Right lobe of liver (tissue), 6 donors: ENCODE results near the gene CASP1. TPM values are rescaled to one million over a fixed set of nuclear protein-coding genes. Genes with fewer than 3 reads are reported as not detected.

Source experiments
- ATAC-seq, 4 donors: fragments of 200-7000 bp; cut with Tn5 transposase; one replicate each; pipeline ENCODE4 v1.9.1; 2020; ENCODE audit warnings: mild to moderate bottlenecking in 4 of 4, moderate library complexity in 4 of 4
- DNase-seq, 3 donors: peaks; one replicate each; pipeline ENCODE4 v3.0.0-alpha.2; 2020
- H3K27ac ChIP-seq, 3 donors: fragments of 200-600 bp; one replicate each; pipeline ENCODE4 v1.8.0; 2022
- H3K27me3 ChIP-seq, 2 donors: fragments of 200-600 bp; one replicate each; pipeline ENCODE4 v1.8.0; 2022
- H3K36me3 ChIP-seq, 4 donors: fragments of 200-600 bp; sonication (generic) in 1 of 4; one replicate each; pipeline versions ENCODE4 v1.5.1 to v1.8.0; 2017 to 2022; ENCODE audit warnings: control low read depth in 1 of 4
- H3K4me1 ChIP-seq, 4 donors: fragments of 200-600 bp; sonication (generic) in 1 of 4; one replicate each; pipeline versions ENCODE4 v1.5.1 to v1.8.0; 2017 to 2022; ENCODE audit warnings: control low read depth in 1 of 4
- H3K4me3 ChIP-seq, 3 donors: fragments of 200-600 bp; one replicate each; pipeline ENCODE4 v1.8.0; 2022
- H3K9me3 ChIP-seq, 4 donors: fragments of 200-600 bp; sonication (generic) in 1 of 4; one replicate each; pipeline versions ENCODE4 v1.5.1 to v1.8.0; 2017 to 2022; ENCODE audit warnings: control low read depth in 1 of 4
- CTCF ChIP-seq, 4 donors: fragments of 200-600 bp in 3 of 4; fragments of 450-650 bp in 1 of 4; IDR thresholded peaks; one replicate each; pipeline versions ENCODE4 v1.5.1 to v1.8.0; 2016 to 2022; ENCODE audit warnings: antibody characterized with exemption in 4 of 4, mild to moderate bottlenecking in 2 of 4
- POLR2A ChIP-seq: fragments of 450-650 bp; IDR thresholded peaks from one replicate; pipeline ENCODE4 v1.6.1; 2017; ENCODE audit warnings: antibody characterized with exemption, mild to moderate bottlenecking
- WGBS: methylation state at CpG from one replicate; pipeline ENCODE4 v1.1.6; 2018; ENCODE audit warnings: low coverage, low lambda C conversion rate; ENCODE audit not compliant: insufficient coverage; ENCODE audit errors: missing lambda C conversion rate; 5-methylcytosine and 5-hydroxymethylcytosine counted together
- intact Hi-C, 2 donors: fragments of 100-400 bp; cut with DNase I; formaldehyde crosslinking; loops; one replicate each; pipeline versions ENCODE4 v1.11.2 to v1.14.1; 2022
- total RNA-seq, 6 experiments: library from RNA; depleted of rRNA in 2 of 6; stranded (reverse); fragments of >200 nt in 2 of 6; fragmentation: NEBNext Ultra II Directional in 3 of 6; extraction: Animal tissue kit (Norgen Biotek cat#: 25700) in 3 of 6; gene quantifications; one replicate each; pipeline versions ENCODE4 v1.1.0 to v1.2.4, GENCODE V29; 2016 to 2023
- donor health status: DM: no; HTN: yes; CAD: no.
- donor health status: DM: no; HTN: no; CAD: no.
- donor health status: DM: no; HTN: no; CAD: no.
- donor health status: DM: no; HTN: yes; CAD: no.
- donor health status: DM: no; HTN: yes; CAD: no.

Gene CASP1
- total RNA-seq, 6 experiments from 2014 or later, result 3.7 to 19.2 (median 6.5) TPM

GRCh38 chr11:105032495-105032894 is 2.4 kb downstream of the CASP1 start:
- DNase-seq (no peak), ATAC-seq (no peak)
- TF ChIP-seq POLR2A (no peak), CTCF (IDR thresholded peaks at IDR 0.05) (no peak)
- Histone ChIP-seq H3K4me1 (peaks cover 0 to 13% (median 2%) of the 10 kb centered on the region in 4 donors), H3K9me3 (no peaks in the 10 kb centered on the region), H3K27me3 (no peaks in the 10 kb centered on the region), H3K36me3 (peaks cover 0 to 20% (median 0%) of the 10 kb centered on the region in 4 donors), H3K27ac (no peak overlapping the region), H3K4me3 (no peak overlapping the region)
- intact Hi-C loops, result no loop called here
- 56% methylated on average over 2 of the region's 2 CpGs for WGBS

- Histone ChIP-seq H3K27me3 (no peaks in the 10 kb centered on the region), H3K27ac (no peak overlapping the region), H3K4me1 (no peaks in the 10 kb centered on the region), H3K36me3 (peaks cover 0 to 31% (median 0%) of the 10 kb centered on the region in 4 donors), H3K9me3 (no peaks in the 10 kb centered on the region), H3K4me3 (no peak overlapping the region)
- DNase-seq, result no peak
- no peak for ATAC-seq
- intact Hi-C loops, result no loop called here
- WGBS, result 52% methylated on average over 3 of the region's 3 CpGs
- TF ChIP-seq POLR2A (no peak), CTCF (IDR thresholded peaks at IDR 0.05) (no peak)
Measured at GRCh38 chr11:105027678-105028077, 7.3 kb downstream of the CASP1 start.

GRCh38 chr11:105024394-105024793 is 10.6 kb downstream of the CASP1 start:
- no peaks in the 10 kb centered on the region for H3K4me1 ChIP-seq
- 88% methylated on average over 1 of the region's 1 CpG for WGBS
- no peak for DNase-seq
- H3K27ac ChIP-seq, result no peak overlapping the region
- intact Hi-C loops, result no loop called here
- no peak for ATAC-seq
- no peak overlapping the region for H3K4me3 ChIP-seq
- no peaks in the 10 kb centered on the region for H3K9me3 ChIP-seq
- no peak for TF ChIP-seq CTCF (IDR thresholded peaks at IDR 0.05)
- no peak for TF ChIP-seq POLR2A
- H3K36me3 ChIP-seq, result peaks cover 0 to 19% (median 0%) of the 10 kb centered on the region in 4 donors
- no peaks in the 10 kb centered on the region for H3K27me3 ChIP-seq

- ATAC-seq (peak; percentile 42 to 71 (median 58)), DNase-seq (no peak)
- intact Hi-C loops, result no loop called here
- H3K27me3 ChIP-seq, result no peaks in the 10 kb centered on the region
- H3K4me1 ChIP-seq, result no peaks in the 10 kb centered on the region
- H3K4me3 ChIP-seq, result no peak within 1 kb of the TSS
- H3K36me3 ChIP-seq, result peaks cover 0 to 12% (median 0%) of the 10 kb centered on the region in 4 donors
- no peak for TF ChIP-seq POLR2A
- no peak for TF ChIP-seq CTCF (IDR thresholded peaks at IDR 0.05)
- no peaks in the 10 kb centered on the region for H3K9me3 ChIP-seq
- no peak within 1 kb of the TSS for H3K27ac ChIP-seq
Measured at GRCh38 chr11:105023003-105023402, 11.9 kb downstream of the CASP1 start, which contains the start of gene CASP5. Gene CASP5, minus strand, starts transcription at chr11:105023168. Its CDS starts 32 bp downstream, at chr11:105023136.

- Histone ChIP-seq H3K36me3 (peaks cover 0 to 12% (median 0%) of the 10 kb centered on the region in 4 donors), H3K9me3 (no peaks in the 10 kb centered on the region), H3K27me3 (no peaks in the 10 kb centered on the region), H3K4me1 (no peaks in the 10 kb centered on the region), H3K4me3 (no peak overlapping the region), H3K27ac (no peak overlapping the region)
- intact Hi-C loops, result no loop called here
- WGBS, result 24% methylated on average over 2 of the region's 2 CpGs
- TF ChIP-seq CTCF (IDR thresholded peaks at IDR 0.05) (no peak), POLR2A (no peak)
- DNase-seq (no peak), ATAC-seq (no peak)
Measured at GRCh38 chr11:105022527-105022926, 12.4 kb downstream of the CASP1 start.
